Posterior vena cava (tissue), 2 donors: ENCODE measurements around the gene TRMT112. TPM values are rescaled to one million over a fixed set of nuclear protein-coding genes. Genes with fewer than 3 reads are reported as not detected.

Experiments used
- DNase-seq: peaks from one replicate; pipeline ENCODE4 v3.0.0-alpha.2; 2020; ENCODE audit warnings: low spot score
- intact Hi-C, 2 donors: fragments of 100-400 bp; cut with DNase I; formaldehyde crosslinking; loops; one replicate each; pipeline versions ENCODE4 v1.14.1 to v1.14.2; 2022 to 2023
- total RNA-seq, 2 donors: library from RNA; stranded (reverse); fragmentation: NEBNext Ultra II Directional; extraction: Animal tissue kit (Norgen Biotek cat#: 25700); gene quantifications; one replicate each; pipeline ENCODE4 v1.2.1, GENCODE V29; 2021
- donor health status: DM: yes; HTN: yes; CAD: no.
- donor health status: DM: yes; HTN: yes; CAD: no.

The TRMT112 gene
- total RNA-seq, 2 donors from 2014 or later, result 107 to 119 TPM

GRCh38 chr11:64299847-64300648 is 17.3 kb downstream of the TRMT112 start, which contains the start of gene CATSPERZ:
Gene CATSPERZ, plus strand, starts transcription at chr11:64300358. Its CDS starts 53 bp downstream, at chr11:64300411.
- intact Hi-C loops, result loop anchor here (5.0 to 10.0 kb wide), 3 partner anchors 55 to 95 kb away; partner anchors contain the start of genes FERMT3 (in 2 of the 2), FKBP2 (in 1 of the 2) and PPP1R14B (in 1 of the 2)
- peak; percentile 84 for DNase-seq

GRCh38 chr11:64298966-64299846 is 18.2 kb downstream of the TRMT112 start:
- peak; percentile 87 for DNase-seq
- intact Hi-C loops, result loop anchor here in 1 of 2 donors (10.0 kb wide), 1 partner anchor 94 kb away; the partner anchor contains the start of gene FERMT3

GRCh38 chr11:64297699-64298358 is 19.5 kb downstream of the TRMT112 start:
- DNase-seq, result peak; percentile 71
- intact Hi-C loops, result loop anchor here in 1 of 2 donors (10.0 kb wide), 1 partner anchor 93 kb away; the partner anchor contains the start of gene FERMT3

- DNase-seq, result peak; percentile 67
- intact Hi-C loops, result loop anchor here in 1 of 2 donors (10.0 kb wide), 1 partner anchor 92 kb away; the partner anchor contains the start of gene FERMT3
Measured at GRCh38 chr11:64296830-64297698, 20.3 kb downstream of the TRMT112 start.

- intact Hi-C loops, result loop anchor here in 1 of 2 donors (10.0 kb wide), 1 partner anchor 91 kb away; the partner anchor contains the start of gene FERMT3
- DNase-seq, result no peak
Measured at GRCh38 chr11:64296236-64296635, 21.1 kb downstream of the TRMT112 start.

GRCh38 chr11:64295760-64296159 is 21.6 kb downstream of the TRMT112 start:
- no peak for DNase-seq
- intact Hi-C loops, result loop anchor here in 1 of 2 donors (10.0 kb wide), 1 partner anchor 91 kb away; the partner anchor contains the start of gene FERMT3

GRCh38 chr11:64294774-64295173 is 22.6 kb downstream of the TRMT112 start:
- intact Hi-C loops, result loop anchor here in 1 of 2 donors (10.0 kb wide), 1 partner anchor 90 kb away; the partner anchor contains the start of gene FERMT3
- no peak for DNase-seq

GRCh38 chr11:64292460-64293254 is 24.7 kb downstream of the TRMT112 start:
- DNase-seq, result no peak
- intact Hi-C loops, result loop anchor here in 1 of 2 donors (10.0 kb wide), 1 partner anchor 88 kb away; the partner anchor contains the start of gene FERMT3

- intact Hi-C loops, result loop anchor here in 1 of 2 donors (10.0 kb wide), 1 partner anchor 87 kb away; the partner anchor contains the start of gene FERMT3
- DNase-seq, result no peak
Measured at GRCh38 chr11:64291752-64292459, 25.5 kb downstream of the TRMT112 start.

- intact Hi-C loops, result loop anchor here in 1 of 2 donors (10.0 kb wide), 1 partner anchor 87 kb away; the partner anchor contains the start of gene FERMT3
- peak; percentile 77 for DNase-seq
Measured at GRCh38 chr11:64291262-64291751, 26.1 kb downstream of the TRMT112 start, which contains the start of gene KCNK4. Gene KCNK4, plus strand, starts transcription at chr11:64291302. Its CDS starts 1,717 bp downstream, at chr11:64293019.

GRCh38 chr11:64290352-64291261 is 26.8 kb downstream of the TRMT112 start:
- intact Hi-C loops, result loop anchor here in 1 of 2 donors (10.0 kb wide), 1 partner anchor 86 kb away; the partner anchor contains the start of gene FERMT3
- DNase-seq, result peak; percentile 73

- intact Hi-C loops, result no loop called here
- DNase-seq, result peak; percentile 72
Measured at GRCh38 chr11:64289002-64289564, 28.3 kb downstream of the TRMT112 start.

- peak; percentile 46 for DNase-seq
- intact Hi-C loops, result no loop called here
Measured at GRCh38 chr11:64288353-64288750, 29.0 kb downstream of the TRMT112 start.

GRCh38 chr11:64287676-64288352 is 29.5 kb downstream of the TRMT112 start:
- intact Hi-C loops, result no loop called here
- DNase-seq, result peak; percentile 79
